GM19035 (cell line): ENCODE data around the gene MKRN2.
"Not testable (repeated sequence)": the region's sequence is repeated elsewhere in the genome, so short reads cannot be mapped to it uniquely, and the experiment has no call there.

Source experiments
- ATAC-seq: cut with Tn5 transposase; IDR thresholded peaks from one replicate; pipeline ENCODE4 v1.9.1; 2021; ENCODE audit not compliant: unreplicated experiment

The MKRN2 gene

DNA sequence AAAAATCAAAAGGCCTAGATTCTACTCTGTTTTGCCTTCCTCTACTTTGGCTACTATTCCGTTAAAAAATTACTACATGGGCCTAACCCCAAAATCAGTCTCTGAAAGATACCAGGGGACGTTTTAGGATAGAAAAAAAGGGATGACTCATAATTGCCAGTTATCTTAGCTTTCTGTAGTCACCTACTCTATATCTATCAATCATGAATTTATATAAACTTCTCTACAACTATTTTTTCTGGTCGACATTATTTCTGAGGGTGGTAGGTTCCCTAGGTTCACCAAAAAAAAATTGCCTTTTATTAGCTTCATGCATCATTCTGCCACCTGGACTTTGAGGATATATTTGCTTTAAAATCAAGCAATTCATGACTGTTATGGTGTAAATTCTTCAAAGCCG, 70.5 kb downstream of the MKRN2 start:
- ATAC-seq, result no peak

DNA sequence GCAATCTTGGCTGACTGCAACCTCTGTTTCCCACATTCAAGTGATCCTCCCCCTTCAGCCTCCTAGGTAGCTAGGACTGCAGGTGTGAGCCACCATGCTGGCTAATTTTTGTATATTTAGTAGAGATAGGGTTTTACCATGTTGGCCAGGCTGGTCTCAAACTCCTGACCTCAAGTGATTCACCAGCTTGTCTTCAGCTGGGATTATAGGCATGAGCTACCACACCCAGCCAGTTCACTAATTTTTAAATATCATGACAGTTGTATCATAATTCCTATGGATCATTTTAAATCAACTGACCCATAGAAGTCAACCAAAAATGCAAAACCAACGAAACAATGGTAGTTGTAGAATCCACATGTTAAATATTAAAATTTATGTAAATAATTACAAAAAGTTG, 71.9 kb downstream of the MKRN2 start:
- ATAC-seq, result no peak

DNA sequence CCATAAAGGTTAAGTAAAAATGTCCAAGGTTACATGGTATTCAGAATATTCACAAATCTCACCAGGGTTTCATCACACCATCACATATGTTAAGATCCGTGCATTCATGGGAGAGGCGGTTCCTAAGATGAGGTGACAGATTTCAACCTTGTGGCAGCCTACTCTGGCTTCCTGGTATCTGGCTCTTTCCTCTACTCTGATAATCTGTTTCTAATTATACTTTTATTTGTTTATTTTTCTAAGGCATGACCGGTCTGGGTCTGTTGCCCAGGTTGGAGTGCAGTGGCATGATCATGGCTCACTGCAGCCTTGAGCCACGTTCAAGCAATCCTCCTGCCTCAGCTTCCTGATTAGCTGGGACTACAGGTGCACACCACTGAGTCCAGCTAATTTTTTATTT, 72.7 kb downstream of the MKRN2 start:
- ATAC-seq, result no peak

DNA sequence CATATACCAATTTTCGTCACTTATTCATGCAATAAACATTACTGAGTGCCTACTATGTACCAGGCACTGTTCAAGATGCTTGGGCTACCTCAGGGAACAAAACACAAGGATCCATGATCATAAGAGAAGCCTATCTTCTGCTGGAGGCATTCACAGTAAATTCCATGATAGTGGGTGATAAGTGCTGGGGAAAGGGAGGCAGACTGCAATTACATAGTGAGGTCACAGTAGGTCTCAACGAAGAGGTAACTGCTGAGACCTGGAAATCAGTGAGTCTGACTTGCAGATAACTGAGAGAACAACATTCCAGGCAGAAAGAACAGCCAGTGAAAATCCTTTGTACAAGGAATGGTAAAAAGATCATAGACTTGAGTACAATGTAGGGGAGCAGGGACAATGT, 73.4 kb downstream of the MKRN2 start:
- ATAC-seq, result no peak

DNA sequence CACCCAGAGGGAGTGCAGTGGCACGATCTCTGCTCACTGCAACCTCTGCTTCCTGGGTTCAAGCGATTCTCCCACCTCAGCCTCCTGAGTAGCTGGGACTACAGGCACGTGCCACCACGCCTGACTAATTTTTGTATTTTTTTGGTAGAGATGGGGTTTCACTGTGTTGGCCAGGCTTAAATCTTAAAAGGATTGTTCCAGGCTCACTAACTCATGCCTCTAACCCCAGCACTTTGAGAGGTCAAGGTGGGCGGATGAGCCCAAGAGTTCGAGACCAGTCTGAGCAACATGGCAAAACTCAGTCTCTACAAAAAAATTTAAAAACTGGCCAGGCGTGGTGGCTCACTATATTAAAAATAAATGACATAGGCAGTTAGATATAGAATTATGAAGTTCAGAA, 74.0 kb downstream of the MKRN2 start:
- ATAC-seq, result not testable (repeated sequence)

DNA sequence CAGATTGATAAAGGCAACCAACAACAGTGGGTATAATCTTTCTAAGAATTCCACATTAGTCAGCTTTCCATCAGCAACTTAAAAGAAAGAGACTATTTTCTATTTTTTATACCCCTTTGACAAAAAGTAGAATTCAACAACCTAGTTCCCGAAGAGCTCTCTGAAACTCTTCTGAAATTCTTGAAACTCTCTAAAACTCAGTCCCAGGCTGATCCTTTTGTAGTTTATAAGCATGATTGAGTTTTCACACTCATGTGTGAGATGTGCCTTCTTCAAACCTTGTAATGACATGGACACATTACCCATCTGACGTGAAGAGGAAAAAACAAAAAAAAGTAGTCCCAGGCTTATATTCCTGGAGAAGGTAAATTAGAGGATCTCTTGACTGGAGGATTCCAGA, 75.6 kb downstream of the MKRN2 start:
- ATAC-seq, result no peak

DNA sequence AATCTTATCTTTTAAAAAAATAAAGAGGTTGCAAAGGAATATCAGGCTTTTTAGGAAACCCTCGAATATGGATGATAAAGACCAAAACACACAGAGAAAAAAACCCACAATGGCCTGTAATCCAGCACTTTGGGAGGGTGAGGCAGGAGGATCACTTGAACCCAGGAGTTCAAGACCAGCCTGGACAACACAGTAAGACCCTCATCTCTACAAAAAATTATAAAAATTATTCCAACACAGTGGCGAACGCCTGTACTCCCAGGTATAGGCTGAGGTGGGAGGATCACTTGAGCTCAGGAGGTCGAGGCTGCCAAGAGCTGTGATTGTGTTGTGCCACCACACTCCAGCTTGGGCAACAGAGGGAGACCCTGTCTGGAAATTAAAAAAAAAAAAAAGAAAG, 76.2 kb downstream of the MKRN2 start:
- no peak for ATAC-seq
